Loucy (cell line): ENCODE data around the gene KLHL25.

Experiments used
- H2AFZ ChIP-seq: fragments of 200-600 bp; sonication (generic); 2 replicates; pipeline ENCODE4 v1.6.0; 2016; ENCODE audit warnings: antibody characterized with exemption, mild to moderate bottlenecking, low read length, moderate library complexity
- H3F3A ChIP-seq: fragments of 200-600 bp; 2 replicates; pipeline ENCODE4 v1.6.0; 2016; ENCODE audit warnings: antibody characterized with exemption, low read depth, mild to moderate bottlenecking
- H3K27me3 ChIP-seq: fragments of 200-600 bp; sonication (generic); 2 replicates; pipeline ENCODE4 v1.6.1; 2014; ENCODE audit warnings: low read length, mild to moderate bottlenecking; ENCODE audit not compliant: insufficient read depth, poor library complexity, severe bottlenecking
- H3K36me3 ChIP-seq: fragments of 200-600 bp; sonication (generic); 2 replicates; pipeline ENCODE4 v1.6.1; 2016; ENCODE audit warnings: low read length; ENCODE audit not compliant: insufficient read depth
- H3K4me1 ChIP-seq: fragments of 200-600 bp; sonication (generic); 2 replicates; pipeline ENCODE4 v1.5.1; 2014; ENCODE audit warnings: low read length, mild to moderate bottlenecking; ENCODE audit not compliant: insufficient read depth, poor library complexity, severe bottlenecking
- H3K4me2 ChIP-seq: fragments of 200-600 bp; sonication (generic); 2 replicates; pipeline ENCODE4 v1.6.0; 2014; ENCODE audit warnings: antibody characterized with exemption, low read length, low read depth, mild to moderate bottlenecking; ENCODE audit not compliant: poor library complexity, severe bottlenecking
- H3K4me3 ChIP-seq: fragments of 200-600 bp; sonication (generic); 2 replicates; pipeline ENCODE4 v1.5.1; 2014; ENCODE audit warnings: low read length, mild to moderate bottlenecking, mixed read lengths; ENCODE audit not compliant: poor library complexity, severe bottlenecking
- H3K79me2 ChIP-seq: fragments of 200-600 bp; sonication (generic); 2 replicates; pipeline ENCODE4 v1.6.1; 2014; ENCODE audit warnings: low read length; ENCODE audit not compliant: insufficient read depth
- H3K9ac ChIP-seq: fragments of 200-600 bp; sonication (generic); 2 replicates; pipeline ENCODE4 v1.6.0; 2014; ENCODE audit warnings: mild to moderate bottlenecking, low read depth, low read length, moderate library complexity; ENCODE audit not compliant: poor library complexity, severe bottlenecking
- H3K9me2 ChIP-seq: fragments of 200-600 bp; sonication (generic); replicated peaks from 2 replicates; pipeline ENCODE4 v1.6.1; 2016; ENCODE audit warnings: low read depth, low read length, mixed read lengths
- H3K9me3 ChIP-seq: fragments of 200-600 bp; sonication (generic); 2 replicates; pipeline ENCODE4 v1.6.1; 2014; ENCODE audit warnings: mild to moderate bottlenecking, antibody characterized with exemption, low read length, low read depth; ENCODE audit not compliant: insufficient read depth
- H4K20me1 ChIP-seq: fragments of 200-600 bp; sonication (generic); 2 replicates; pipeline ENCODE4 v1.6.0; 2014; ENCODE audit warnings: antibody characterized with exemption, low read length, mild to moderate bottlenecking; ENCODE audit not compliant: insufficient read depth, poor library complexity, severe bottlenecking
- CTCF ChIP-seq: fragments of 200-600 bp; sonication (generic); conservative IDR thresholded peaks from 2 replicates; pipeline ENCODE4 v1.5.1; 2014; ENCODE audit warnings: mild to moderate bottlenecking, antibody characterized with exemption, low read length
- EZH2phosphoT487 ChIP-seq: fragments of 200-600 bp; IDR thresholded peaks from 2 replicates; pipeline ENCODE4 v1.6.1; 2018; ENCODE audit warnings: antibody characterized with exemption, mild to moderate bottlenecking, moderate library complexity, borderline replicate concordance

Gene KLHL25

DNA sequence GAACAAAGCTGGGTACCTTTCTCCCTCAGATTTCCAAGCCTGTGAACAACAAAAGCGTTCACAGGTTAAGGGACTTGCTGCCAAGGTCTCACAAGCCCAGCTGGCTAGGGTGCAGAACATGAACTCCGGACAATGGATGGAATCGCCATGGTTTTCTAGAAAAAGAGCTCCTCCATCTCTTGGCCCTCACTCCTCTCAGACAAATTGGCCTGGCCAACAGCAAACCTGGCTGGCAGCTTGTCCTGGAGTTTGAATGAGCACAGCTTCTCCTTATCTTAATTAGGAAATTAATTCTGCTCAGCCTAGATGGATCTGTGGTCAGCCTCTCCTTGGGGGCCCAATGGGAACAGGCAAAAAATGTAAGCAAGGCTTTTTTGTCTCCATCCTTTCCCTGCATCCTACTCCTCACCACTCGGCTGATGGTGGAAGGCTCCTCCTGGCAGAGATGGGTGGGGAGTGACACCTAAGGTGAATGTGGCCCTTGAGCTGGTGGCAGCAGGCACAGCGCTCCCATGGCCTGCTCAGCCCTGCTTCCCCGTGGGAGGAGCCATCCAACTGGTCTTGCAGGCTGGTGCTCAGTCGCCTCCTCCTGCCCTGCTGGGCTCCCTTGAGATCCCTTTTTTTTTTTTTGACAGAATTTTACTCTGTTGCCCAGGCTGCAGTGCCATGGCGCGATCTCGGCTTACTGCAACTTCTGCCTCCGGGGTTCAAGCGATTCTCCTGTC, 5.8 kb downstream of the KLHL25 start:
- H4K20me1 ChIP-seq: no peaks in the 10 kb centered on the region
- no peak overlapping the region for H2AFZ ChIP-seq
- H3K4me1 ChIP-seq: peaks cover 41% of the 10 kb centered on the region
- H3K27me3 ChIP-seq: no peaks in the 10 kb centered on the region
- no peaks in the 10 kb centered on the region for H3K9me3 ChIP-seq
- no peak overlapping the region for H3K9ac ChIP-seq
- no peak for TF ChIP-seq CTCF
- TF ChIP-seq EZH2phosphoT487: no peak
- no peaks in the 10 kb centered on the region for H3K9me2 ChIP-seq
- no peaks in the 10 kb centered on the region for H3F3A ChIP-seq
- no peaks in the 10 kb centered on the region for H3K36me3 ChIP-seq
- no peak overlapping the region for H3K4me2 ChIP-seq
- peaks cover 34% of the 10 kb centered on the region for H3K79me2 ChIP-seq
- no peak overlapping the region for H3K4me3 ChIP-seq

- no peaks in the 10 kb centered on the region for H3F3A ChIP-seq
- H2AFZ ChIP-seq: no peak overlapping the region
- H3K4me2 ChIP-seq: peak overlapping the region; percentile 75
- peaks cover 21% of the 10 kb centered on the region for H3K79me2 ChIP-seq
- H3K9me2 ChIP-seq: no peaks in the 10 kb centered on the region
- H3K27me3 ChIP-seq: no peaks in the 10 kb centered on the region
- no peaks in the 10 kb centered on the region for H3K36me3 ChIP-seq
- no peak for TF ChIP-seq EZH2phosphoT487
- no peak for TF ChIP-seq CTCF
- H3K9me3 ChIP-seq: no peaks in the 10 kb centered on the region
- peak overlapping the region; percentile 67 for H3K9ac ChIP-seq
- no peaks in the 10 kb centered on the region for H4K20me1 ChIP-seq
- no peak overlapping the region for H3K4me3 ChIP-seq
- H3K4me1 ChIP-seq: peaks cover 21% of the 10 kb centered on the region
These were observed 8.0 kb downstream of the KLHL25 start for GRCh38 chr15:85786781-85787114.

DNA sequence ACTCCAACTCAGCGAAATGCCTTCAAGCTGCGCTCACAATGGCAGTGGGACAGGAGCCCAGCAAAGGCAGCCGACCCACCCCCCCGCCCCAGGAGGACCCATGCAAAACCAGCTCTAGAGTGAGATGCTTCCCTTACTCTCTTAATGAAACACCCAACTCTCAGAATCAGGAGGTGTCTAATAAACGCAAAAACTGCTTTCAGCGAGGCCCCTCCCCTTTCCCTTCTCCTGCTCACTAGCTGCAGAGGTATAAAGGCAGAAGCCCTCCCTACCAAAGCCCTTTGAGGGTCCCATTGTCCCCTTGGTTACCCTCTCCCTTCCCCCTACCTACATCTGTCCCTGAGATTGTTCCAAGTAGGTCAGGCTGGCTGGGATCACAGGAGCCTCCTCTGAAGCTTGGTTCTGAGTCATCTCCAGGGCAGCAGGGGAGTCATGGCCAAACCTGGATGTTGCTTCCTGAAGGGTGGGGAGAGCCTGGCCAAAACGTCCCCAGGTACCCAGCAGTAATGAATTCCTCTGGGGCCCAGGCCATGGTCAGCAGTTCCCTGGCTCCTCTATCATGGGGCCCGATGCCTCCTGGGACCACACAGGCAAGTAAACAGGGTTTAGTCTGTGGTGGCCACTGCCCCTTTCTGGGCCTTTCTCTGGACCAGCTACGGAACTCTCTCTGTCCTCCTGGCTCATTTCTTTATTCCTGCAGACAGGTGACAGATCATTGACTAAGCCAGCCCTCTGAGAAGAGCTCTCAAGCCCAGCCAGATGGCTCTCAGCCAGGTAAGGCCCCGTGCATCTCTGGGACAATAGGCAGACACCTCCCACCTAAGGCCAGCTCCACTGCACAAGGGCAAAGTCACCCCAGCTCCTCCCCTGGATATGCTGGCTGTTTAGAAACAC, 8.6 kb downstream of the KLHL25 start:
- Histone ChIP-seq H3F3A (no peaks in the 10 kb centered on the region), H3K4me3 (peak overlapping the region; percentile 61), H3K9me2 (no peaks in the 10 kb centered on the region), H3K9me3 (no peaks in the 10 kb centered on the region), H4K20me1 (no peaks in the 10 kb centered on the region), H3K9ac (peak overlapping the region; percentile 67), H3K4me1 (peaks cover 19% of the 10 kb centered on the region), H2AFZ (peak overlapping the region; percentile 77), H3K27me3 (no peaks in the 10 kb centered on the region), H3K36me3 (no peaks in the 10 kb centered on the region), H3K4me2 (peak overlapping the region; percentile 75), H3K79me2 (peaks cover 23% of the 10 kb centered on the region)
- TF ChIP-seq CTCF (no peak), EZH2phosphoT487 (no peak)
